GM13977 (cell line): ENCODE results near the gene MAPK8IP3.

ENCODE experiments used
- DNase-seq: peaks from one replicate; pipeline ENCODE4 v3.0.0; 2012; ENCODE audit warnings: low spot score
- CTCF ChIP-seq: IDR thresholded peaks from 2 replicates; pipeline ENCODE4 v1.5.1; 2012; ENCODE audit warnings: mild to moderate bottlenecking, control low read depth; ENCODE audit not compliant: insufficient read depth; ENCODE audit errors: extremely low read depth, missing control alignments
- in situ Hi-C: fragments of 300-500 bp; cut with MboI; formaldehyde crosslinking; loops from one replicate; pipeline ENCODE4 v1.12.0; 2022; ENCODE audit warnings: low sequenced_read_pairs, low pct_unique_long_range_greater_than_20kb, mixed read lengths, inconsistent platforms; ENCODE audit not compliant: unreplicated experiment

MAPK8IP3 gene

GRCh38 chr16:1764971-1765370, 59.0 kb downstream of the MAPK8IP3 start:
- no peak for TF ChIP-seq CTCF
- in situ Hi-C loops: no loop called here
- DNase-seq: no peak

GRCh38 chr16:1765826-1766225, 59.8 kb downstream of the MAPK8IP3 start:
- DNase-seq: no peak
- TF ChIP-seq CTCF: no peak
- in situ Hi-C loops: no loop called here

DNA sequence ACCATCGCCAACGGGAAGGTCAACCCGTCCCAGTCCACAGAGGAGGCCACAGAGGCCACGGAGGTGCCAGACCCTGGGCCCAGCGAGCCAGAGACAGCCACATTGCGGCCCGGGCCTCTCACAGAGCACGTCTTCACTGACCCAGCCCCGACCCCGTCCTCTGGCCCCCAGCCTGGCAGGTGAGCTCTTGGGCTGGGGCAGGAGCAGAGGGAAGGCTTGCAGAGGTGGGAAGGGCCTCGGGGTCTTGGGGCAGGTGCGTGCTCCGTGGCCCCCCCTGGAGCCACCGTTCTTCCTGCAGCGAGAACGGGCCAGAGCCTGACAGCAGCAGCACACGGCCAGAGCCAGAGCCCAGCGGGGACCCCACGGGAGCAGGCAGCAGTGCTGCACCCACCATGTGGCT, 60.2 kb downstream of the MAPK8IP3 start:
- in situ Hi-C loops: no loop called here
- no peak for TF ChIP-seq CTCF
- no peak for DNase-seq

GRCh38 chr16:1766701-1767100, 60.7 kb downstream of the MAPK8IP3 start:
- in situ Hi-C loops: no loop called here
- no peak for TF ChIP-seq CTCF
- DNase-seq: no peak

GRCh38 chr16:1767116-1767994, 61.4 kb downstream of the MAPK8IP3 start:
- TF ChIP-seq CTCF: no peak
- in situ Hi-C loops: no loop called here
- no peak for DNase-seq

DNA sequence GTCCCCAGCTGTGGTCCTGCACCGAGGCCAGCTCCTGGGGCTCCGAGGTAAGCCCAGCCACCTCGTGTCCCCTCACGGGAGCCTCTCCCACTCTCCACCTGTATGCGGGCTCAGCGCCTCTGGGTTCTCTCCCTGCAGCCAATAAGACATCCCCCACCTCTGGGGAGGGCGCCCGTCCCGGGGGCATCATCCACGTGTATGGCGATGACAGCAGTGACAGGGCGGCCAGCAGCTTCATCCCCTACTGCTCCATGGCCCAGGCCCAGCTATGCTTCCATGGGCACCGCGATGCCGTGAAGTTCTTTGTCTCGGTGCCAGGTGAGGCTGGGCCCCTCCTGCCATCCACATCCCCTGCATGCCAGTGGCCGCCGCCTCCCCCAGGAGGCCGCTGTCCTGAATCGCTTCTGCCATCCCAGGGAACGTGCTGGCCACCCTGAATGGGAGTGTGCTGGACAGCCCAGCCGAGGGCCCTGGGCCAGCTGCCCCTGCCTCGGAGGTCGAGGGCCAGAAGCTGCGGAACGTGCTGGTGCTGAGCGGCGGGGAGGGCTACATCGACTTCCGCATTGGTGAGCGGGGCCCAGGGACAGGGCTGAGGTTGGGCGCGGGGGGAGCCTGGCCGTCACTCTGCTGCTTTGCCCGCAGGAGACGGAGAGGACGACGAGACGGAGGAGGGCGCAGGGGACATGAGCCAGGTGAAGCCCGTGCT, 62.2 kb downstream of the MAPK8IP3 start:
- DNase-seq: no peak
- in situ Hi-C loops: no loop called here
- no peak for TF ChIP-seq CTCF
